NCI-H2227 treated with DMSO at 0.1 percent for 48 hours (cell line): ENCODE data around the gene ING3.
A peak's percentile ranks its signal among the peaks of the same experiment; 100 is the strongest.

Experiments
- DNase-seq: peaks from one replicate; lab custom pipeline; 2025; lab: John Stamatoyannopoulos, UW

Gene ING3, protein sequence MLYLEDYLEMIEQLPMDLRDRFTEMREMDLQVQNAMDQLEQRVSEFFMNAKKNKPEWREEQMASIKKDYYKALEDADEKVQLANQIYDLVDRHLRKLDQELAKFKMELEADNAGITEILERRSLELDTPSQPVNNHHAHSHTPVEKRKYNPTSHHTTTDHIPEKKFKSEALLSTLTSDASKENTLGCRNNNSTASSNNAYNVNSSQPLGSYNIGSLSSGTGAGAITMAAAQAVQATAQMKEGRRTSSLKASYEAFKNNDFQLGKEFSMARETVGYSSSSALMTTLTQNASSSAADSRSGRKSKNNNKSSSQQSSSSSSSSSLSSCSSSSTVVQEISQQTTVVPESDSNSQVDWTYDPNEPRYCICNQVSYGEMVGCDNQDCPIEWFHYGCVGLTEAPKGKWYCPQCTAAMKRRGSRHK

DNA sequence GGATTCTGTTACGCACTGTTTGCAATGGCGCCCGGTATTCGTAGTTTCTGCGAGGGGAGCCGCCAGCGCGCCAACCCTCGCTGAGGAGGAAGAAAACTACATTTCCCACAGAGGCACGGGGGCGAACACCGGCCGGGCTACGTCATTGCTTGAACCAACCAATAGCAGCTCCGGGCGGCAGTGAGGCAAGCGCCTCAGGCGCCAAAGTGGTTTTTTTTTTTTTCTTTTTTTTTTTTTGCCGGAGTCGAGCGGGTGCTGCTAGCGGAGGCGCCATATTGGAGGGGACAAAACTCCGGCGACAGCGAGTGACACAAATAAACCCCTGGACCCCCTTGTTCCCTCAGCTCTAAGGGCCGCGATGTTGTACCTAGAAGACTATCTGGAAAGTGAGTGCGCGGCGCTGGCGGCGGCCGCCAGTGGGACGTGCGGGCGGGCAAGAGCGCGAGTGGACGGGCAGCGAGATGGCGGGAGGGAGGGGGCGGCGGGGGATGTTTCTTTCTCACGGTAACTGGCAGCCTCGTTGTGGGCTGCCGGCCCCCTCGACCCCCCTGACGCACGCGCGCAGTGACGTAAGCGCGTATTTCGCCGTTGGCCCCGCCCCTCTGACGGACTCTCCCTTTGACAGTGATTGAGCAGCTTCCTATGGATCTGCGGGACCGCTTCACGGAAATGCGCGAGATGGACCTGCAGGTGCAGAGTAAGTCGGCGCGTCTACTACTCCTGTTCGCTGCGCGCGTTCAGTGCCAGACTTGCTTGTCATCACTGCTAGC, at the start of gene ING3:
TSS of gene ING3 (plus strand) at position 239 of the 770 bp plus-strand sequence. CDS start at position 359, 120 bp downstream.
- DNase-seq = peak; percentile 98

- no peak for DNase-seq
Observed at GRCh38 chr7:120915314-120916105, 35.1 kb upstream of the ING3 start.

DNA sequence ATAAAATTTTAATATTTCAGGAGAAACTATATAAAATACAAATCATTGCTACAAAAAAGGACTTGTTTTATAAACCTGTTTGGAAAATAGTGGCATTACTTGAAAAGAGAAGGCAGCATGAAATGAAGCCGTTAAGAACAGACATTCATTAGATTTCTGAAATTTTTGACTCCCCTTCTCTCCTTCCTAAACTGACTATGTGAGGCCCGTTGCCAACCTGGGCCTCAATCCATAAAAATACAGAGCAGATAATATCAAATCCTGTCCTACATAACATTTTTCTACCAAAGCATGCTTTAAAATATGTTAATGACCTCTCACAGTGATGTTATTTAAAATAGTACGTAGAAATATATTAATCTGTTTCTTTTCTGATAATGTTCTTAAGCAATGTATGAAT, 34.5 kb upstream of the ING3 start:
- DNase-seq = no peak

DNA sequence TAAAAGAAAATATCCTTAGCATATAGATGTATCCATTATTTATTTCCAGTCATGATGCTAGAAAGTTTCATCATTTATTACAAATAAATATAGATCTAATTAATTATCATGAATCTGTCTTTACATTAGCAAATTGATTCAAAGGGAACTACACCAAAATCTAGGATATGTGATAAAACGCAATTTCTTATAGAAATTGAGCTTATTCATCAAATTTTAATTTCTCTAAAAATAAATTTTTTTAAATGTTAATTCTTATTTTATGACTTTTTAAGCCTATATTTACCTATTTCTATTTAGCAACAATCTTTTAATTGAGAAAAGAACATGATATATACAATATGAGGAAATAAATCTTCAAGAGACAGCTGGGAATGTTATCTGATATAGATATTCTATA, 34.0 kb upstream of the ING3 start:
- DNase-seq = no peak

DNA sequence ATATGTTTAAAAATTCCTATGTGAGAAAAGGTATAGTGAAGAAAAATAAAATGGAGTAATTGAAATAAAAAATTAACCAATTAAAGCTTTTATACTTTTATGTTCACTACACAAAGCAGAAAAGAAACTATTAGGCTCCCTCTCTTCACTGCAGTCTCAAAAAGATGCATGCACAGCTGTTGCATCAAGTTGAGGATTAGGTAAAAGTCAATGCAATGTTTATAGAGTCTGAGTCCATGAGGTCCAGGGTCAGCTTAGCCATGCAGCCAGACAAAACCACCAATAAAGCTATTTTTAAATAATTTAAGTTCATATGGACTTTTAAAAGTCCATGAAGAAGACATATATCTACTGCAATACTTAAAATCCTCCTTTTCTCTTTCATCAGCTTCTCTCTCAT, 31.1 kb upstream of the ING3 start:
- no peak for DNase-seq

GRCh38 chr7:120920034-120920433, 30.5 kb upstream of the ING3 start:
- no peak for DNase-seq

- DNase-seq = no peak
Observed at GRCh38 chr7:120920591-120921274, 29.8 kb upstream of the ING3 start.

- no peak for DNase-seq
Observed at GRCh38 chr7:120924837-120925236, 25.7 kb upstream of the ING3 start.

DNA sequence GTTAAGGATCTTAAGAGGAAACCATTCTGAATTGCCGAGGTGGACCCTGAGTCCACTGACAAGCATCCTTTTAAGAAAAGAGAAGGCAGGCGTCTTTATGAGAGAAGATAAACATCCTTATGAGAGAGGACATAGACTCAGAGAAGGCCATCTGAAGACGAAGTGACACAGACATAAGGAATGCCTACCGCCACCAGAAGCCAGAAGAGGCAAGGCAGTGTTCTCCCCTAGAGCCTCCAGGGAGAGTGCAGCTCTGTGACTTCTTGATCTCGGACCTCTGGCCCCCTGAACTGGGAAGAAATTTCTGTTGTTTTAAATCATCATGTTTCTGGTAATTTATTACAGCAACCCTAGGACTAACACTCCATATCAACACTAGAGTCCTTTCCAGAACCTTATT, 25.2 kb upstream of the ING3 start:
- DNase-seq = no peak

GRCh38 chr7:120926943-120927346, 23.6 kb upstream of the ING3 start:
- no peak for DNase-seq

DNA sequence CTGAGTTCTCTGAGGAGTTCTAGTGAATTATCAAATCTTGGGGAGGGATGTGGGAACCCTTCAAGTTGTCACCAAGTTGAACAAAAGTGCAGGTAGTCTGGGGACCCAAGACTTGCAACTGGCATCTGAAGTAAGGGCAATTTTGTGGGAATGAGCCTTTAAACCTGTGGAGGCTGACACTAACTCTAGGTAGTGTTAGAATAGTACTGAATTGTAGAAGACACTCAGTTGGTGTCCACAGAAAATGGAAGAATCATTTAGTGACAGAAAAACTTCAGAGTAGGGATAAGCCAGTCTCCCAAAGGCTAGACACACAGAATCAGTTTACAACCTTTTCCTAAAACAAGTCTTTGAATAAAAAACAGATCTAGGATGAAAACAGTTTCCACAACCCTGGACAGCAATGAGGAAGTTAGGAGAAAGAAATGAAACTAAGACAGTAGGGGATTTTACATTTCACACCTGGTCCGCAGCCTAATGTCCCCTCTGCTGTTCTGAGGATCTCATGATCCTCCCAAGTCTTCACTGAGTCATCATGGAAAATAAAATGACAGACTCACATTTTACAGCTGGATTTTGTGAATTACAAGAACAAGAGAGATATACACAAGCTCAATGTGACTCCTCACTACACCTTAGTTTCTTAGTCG, 23.0 kb upstream of the ING3 start:
- no peak for DNase-seq

DNA sequence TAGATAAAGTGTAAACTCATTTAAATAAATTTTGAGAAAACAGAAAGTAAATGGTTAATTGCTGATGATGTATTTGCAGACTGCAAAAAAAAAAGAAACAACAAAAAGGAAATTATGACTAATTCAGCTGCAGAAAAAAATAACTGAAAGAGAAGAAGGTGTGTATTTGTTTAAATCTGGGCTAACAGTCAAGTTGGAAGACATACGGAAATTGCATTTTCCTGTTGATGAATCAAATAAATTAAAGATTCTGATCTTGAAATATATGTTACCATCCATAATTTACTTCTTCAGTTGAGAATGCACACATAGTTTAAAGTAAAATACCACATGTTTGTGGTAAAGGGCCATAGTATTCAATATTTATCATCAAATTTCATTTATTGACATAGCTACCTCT, 19.3 kb upstream of the ING3 start:
- no peak for DNase-seq

- DNase-seq = no peak
Observed at GRCh38 chr7:120933475-120933874, 17.1 kb upstream of the ING3 start.

DNA sequence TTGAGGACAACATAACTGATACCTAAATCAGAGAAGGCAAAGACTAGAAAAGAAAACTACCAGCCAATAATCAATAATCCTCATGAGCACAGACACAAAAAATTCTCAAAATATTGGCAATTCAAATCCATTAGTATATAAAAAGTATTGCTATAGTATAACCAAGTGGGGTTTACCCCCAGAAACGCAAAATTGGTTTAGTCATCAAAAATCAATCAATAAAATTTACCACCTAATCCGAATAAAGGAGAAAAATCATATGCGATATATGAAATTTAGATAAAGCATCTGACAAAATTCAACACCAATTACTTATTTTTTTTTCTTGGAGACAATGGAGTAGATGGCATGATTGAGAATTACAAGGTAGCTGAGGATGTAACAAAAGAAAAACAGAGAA, 11.2 kb upstream of the ING3 start:
- DNase-seq = no peak

DNA sequence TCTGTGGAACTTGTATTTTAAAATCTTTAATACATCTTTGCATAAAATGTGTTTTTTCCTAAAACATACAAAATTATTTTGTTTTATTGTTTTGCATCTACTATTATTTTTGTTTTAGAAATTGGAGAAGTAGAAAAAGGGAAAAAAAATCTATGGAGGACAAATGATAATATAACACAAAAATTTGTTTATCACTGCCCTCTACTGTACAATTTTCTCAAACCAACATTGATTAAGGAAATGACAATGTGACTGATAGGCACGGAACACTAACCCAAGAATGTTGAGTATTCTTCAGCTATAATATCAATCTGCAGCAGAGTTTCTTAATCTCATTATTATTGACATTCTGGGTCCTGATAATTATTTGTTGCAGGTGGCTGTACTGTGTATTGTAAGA, 9.5 kb upstream of the ING3 start:
- no peak for DNase-seq

DNA sequence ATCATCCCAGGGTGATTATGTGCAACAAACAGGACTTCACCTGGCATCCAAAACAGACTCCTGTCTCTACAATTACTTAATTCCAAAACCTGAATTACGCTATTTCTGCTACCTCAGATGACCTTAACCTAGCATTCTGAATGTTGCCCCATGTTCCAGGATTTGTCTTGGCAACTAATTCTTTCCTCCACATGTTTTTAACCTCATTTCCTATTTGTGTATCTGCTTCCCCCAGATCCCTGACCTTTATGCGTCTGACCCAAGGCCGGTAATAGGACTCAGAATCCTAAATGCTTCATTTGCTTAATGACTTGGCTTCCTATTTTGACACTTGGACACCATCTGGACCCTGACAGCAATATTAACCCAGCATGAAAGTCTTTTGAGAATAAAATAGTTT, 8.7 kb upstream of the ING3 start:
- DNase-seq = no peak

- no peak for DNase-seq
Observed at GRCh38 chr7:120942861-120943260, 7.7 kb upstream of the ING3 start.

GRCh38 chr7:120944826-120945562, 5.6 kb upstream of the ING3 start:
- no peak for DNase-seq

GRCh38 chr7:120947980-120948379, 2.6 kb upstream of the ING3 start:
- DNase-seq = no peak

- no peak for DNase-seq
Observed at GRCh38 chr7:120949393-120949911, 1.1 kb upstream of the ING3 start.
